CD14-positive monocyte (primary cell): ENCODE data around the gene IL17D. TPM values are rescaled to one million over a fixed set of nuclear protein-coding genes. Genes with fewer than 3 reads are reported as not detected.

Experiments used
- DNase-seq, 3 donors: peaks; one replicate each; pipeline ENCODE4 v3.0.0-alpha.2; 2011 to 2022
- H2AFZ ChIP-seq: 2 replicates; pipeline ENCODE4 v1.6.0; 2012; ENCODE audit warnings: mild to moderate bottlenecking, low read depth, low read length, inconsistent platforms; ENCODE audit not compliant: insufficient read depth, poor library complexity, severe bottlenecking
- H3K27ac ChIP-seq, 2 donors: 1 replicate in 1 of 2; 2 replicates in 1 of 2; pipeline ENCODE4 v1.5.1; 2012 to 2013; ENCODE audit warnings: low read length in 2 of 2, control low read depth in 1 of 2, inconsistent platforms in 1 of 2, low read depth in 1 of 2, mild to moderate bottlenecking in 1 of 2
- H3K27me3 ChIP-seq, 2 donors: one replicate each; pipeline versions ENCODE4 v1.6.0 to v1.6.1; 2011 to 2013; ENCODE audit warnings: low read length in 2 of 2; ENCODE audit not compliant: control insufficient read depth in 2 of 2, insufficient read depth in 2 of 2
- H3K36me3 ChIP-seq, 2 donors: replicated peaks in 1 of 2; 1 replicate in 1 of 2; 2 replicates in 1 of 2; pipeline versions ENCODE4 v1.5.1 to v1.6.1; 2012 to 2013; ENCODE audit warnings: low read length in 2 of 2, control low read depth in 1 of 2, inconsistent platforms in 1 of 2, mild to moderate bottlenecking in 1 of 2; ENCODE audit not compliant: insufficient read depth in 2 of 2, control insufficient read depth in 1 of 2
- H3K4me1 ChIP-seq, 2 donors: 1 replicate in 1 of 2; 2 replicates in 1 of 2; pipeline versions ENCODE4 v1.5.1 to v1.6.1; 2012 to 2013; ENCODE audit warnings: low read length in 2 of 2, control low read depth in 1 of 2, inconsistent platforms in 1 of 2, mild to moderate bottlenecking in 1 of 2, moderate library complexity in 1 of 2; ENCODE audit not compliant: insufficient read depth in 2 of 2, control insufficient read depth in 1 of 2
- H3K4me2 ChIP-seq: replicated peaks from 2 replicates; pipeline ENCODE3; 2012; ENCODE audit warnings: low read length, moderate library complexity, mild to moderate bottlenecking; ENCODE audit not compliant: poor library complexity, severe bottlenecking; ENCODE audit errors: extremely low read depth
- H3K4me3 ChIP-seq, 3 experiments: fragments of 200-600 bp in 1 of 3; sonication (generic) in 1 of 3; replicated peaks in 1 of 3; 1 replicate in 2 of 3; 2 replicates in 1 of 3; pipeline ENCODE4 v1.5.1; 2011 to 2013; ENCODE audit warnings: low read length in 3 of 3, mild to moderate bottlenecking in 3 of 3, control low read depth in 2 of 3, low read depth in 2 of 3, inconsistent platforms in 1 of 3, moderate library complexity in 1 of 3
- H3K79me2 ChIP-seq: 2 replicates; pipeline ENCODE4 v1.6.0; 2012; ENCODE audit warnings: mild to moderate bottlenecking, control low read depth, inconsistent platforms, low read length, moderate library complexity; ENCODE audit not compliant: insufficient read depth
- H3K9ac ChIP-seq: 2 replicates; pipeline ENCODE4 v1.6.0; 2017; ENCODE audit warnings: low read length, mild to moderate bottlenecking; ENCODE audit not compliant: insufficient read depth, poor library complexity, severe bottlenecking
- H3K9me3 ChIP-seq, 2 donors: replicated peaks in 1 of 2; 1 replicate in 1 of 2; 2 replicates in 1 of 2; pipeline versions ENCODE4 v1.5.1 to v1.6.1; 2012 to 2013; ENCODE audit warnings: low read length in 2 of 2, control low read depth in 1 of 2; ENCODE audit not compliant: control insufficient read depth in 1 of 2, insufficient read depth in 1 of 2
- H4K20me1 ChIP-seq: 2 replicates; pipeline ENCODE4 v1.6.0; 2012; ENCODE audit warnings: mild to moderate bottlenecking, low read length, control low read depth, moderate library complexity; ENCODE audit not compliant: insufficient read depth
- H3K27ac Mint-ChIP-seq, 7 donors: one replicate each; pipeline ENCODE4 v1.8.0; 2020; ENCODE audit warnings: mild to moderate bottlenecking in 7 of 7, mixed read lengths in 7 of 7, moderate library complexity in 6 of 7, inconsistent platforms in 2 of 7
- H3K27me3 Mint-ChIP-seq, 3 donors: one replicate each; pipeline ENCODE4 v1.8.0; 2021 to 2022; ENCODE audit warnings: low read depth in 3 of 3, mild to moderate bottlenecking in 3 of 3, mixed read lengths in 3 of 3, moderate library complexity in 3 of 3, inconsistent platforms in 1 of 3
- H3K36me3 Mint-ChIP-seq, 2 donors: one replicate each; pipeline ENCODE4 v1.8.0; 2020; ENCODE audit warnings: mixed read lengths in 2 of 2, inconsistent platforms in 1 of 2, mild to moderate bottlenecking in 1 of 2
- H3K4me1 Mint-ChIP-seq: one replicate; pipeline ENCODE4 v1.8.0; 2020; ENCODE audit warnings: mild to moderate bottlenecking, mixed read lengths
- H3K4me3 Mint-ChIP-seq, 2 donors: one replicate each; pipeline ENCODE4 v1.8.0; 2020; ENCODE audit warnings: mild to moderate bottlenecking in 2 of 2, mixed read lengths in 2 of 2, moderate library complexity in 1 of 2
- H3K9me3 Mint-ChIP-seq, 7 donors: one replicate each; pipeline ENCODE4 v1.8.0; 2020 to 2022; ENCODE audit warnings: mixed read lengths in 7 of 7, mild to moderate bottlenecking in 6 of 7, moderate library complexity in 6 of 7, inconsistent platforms in 2 of 7
- WGBS: methylation state at CpG from one replicate; pipeline ENCODE4 v1.1.5; 2013; ENCODE audit warnings: missing lambda C conversion rate; ENCODE audit not compliant: insufficient coverage; 5-methylcytosine and 5-hydroxymethylcytosine counted together
- intact Hi-C, 2 donors: fragments of 100-400 bp; cut with micrococcal nuclease; formaldehyde crosslinking; loops; one replicate each; pipeline versions ENCODE4 v1.15.0 to v1.15.1; 2023
- polyA plus RNA-seq, 3 donors: library from polyadenylated mRNA; depleted of rRNA in 1 of 3; unstranded in 2 of 3; stranded (reverse) in 1 of 3; fragments of 300-500 nt in 2 of 3; fragments of >200 nt in 1 of 3; fragmentation: Illumina TruSeq in 2 of 3; gene quantifications; 1 replicate in 2 of 3; 2 replicates in 1 of 3; pipeline ENCODE4 v1.2.3, GENCODE V29; 2012 to 2021
- TF ChIP-seq, protein P1 (sequence below): fragments of 200-600 bp; IDR thresholded peaks from one replicate; pipeline ENCODE4 v1.8.0; 2022; ENCODE audit warnings: antibody characterized with exemption, mild to moderate bottlenecking

The IL17D gene
- polyA plus RNA-seq, 3 donors: not detected

DNA sequence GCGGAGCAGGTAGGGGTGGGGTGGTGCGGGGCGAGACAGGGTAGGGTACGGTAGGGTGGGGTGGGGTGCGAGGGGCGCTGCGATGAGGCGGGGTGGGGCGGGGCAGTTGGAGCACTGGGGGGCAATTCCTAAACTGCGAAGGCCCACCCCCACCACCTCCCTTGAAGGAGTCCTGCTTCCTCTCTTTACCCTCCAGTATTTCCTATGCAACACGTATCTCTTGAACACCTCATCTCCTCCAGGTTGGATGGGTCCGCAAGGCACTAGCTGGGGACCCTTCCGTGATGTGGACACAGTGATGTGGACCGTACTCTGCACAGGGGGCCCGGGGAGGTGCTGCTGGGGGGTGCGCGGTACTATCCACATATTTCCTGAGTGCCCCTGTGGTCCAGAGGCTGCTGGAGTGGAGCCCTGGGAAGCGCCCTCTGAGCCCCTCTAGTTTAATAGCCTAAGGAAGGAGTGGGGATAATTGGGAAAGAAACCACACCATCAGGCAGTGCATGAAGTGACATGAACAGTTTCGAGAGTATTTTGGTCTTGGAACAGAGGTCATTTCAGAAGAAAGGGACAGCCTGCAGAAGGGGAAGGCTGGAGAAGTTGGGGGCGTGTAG lies 1.1 kb downstream of the IL17D start:
- 65% methylated on average over 3 of the region's 20 CpGs for WGBS
- no peaks in the 10 kb centered on the region for H3K36me3 ChIP-seq
- peak overlapping the region; percentile 78 to 83 for H3K4me3 Mint-ChIP-seq
- H3K27me3 Mint-ChIP-seq: peaks cover 33 to 47% (median 45%) of the 10 kb centered on the region in 3 donors
- peaks cover 11 to 12% of the 10 kb centered on the region in 2 donors for H3K4me1 ChIP-seq
- H3K9ac ChIP-seq: no peak overlapping the region
- H3K9me3 ChIP-seq: peaks cover 0 to 3% of the 10 kb centered on the region in 2 donors
- H3K4me2 ChIP-seq: peak overlapping the region; percentile 60
- peaks cover 15% of the 10 kb centered on the region for H3K4me1 Mint-ChIP-seq
- H3K27me3 ChIP-seq: peaks cover 22 to 30% of the 10 kb centered on the region in 2 donors
- intact Hi-C loops: no loop called here
- no peaks in the 10 kb centered on the region for H4K20me1 ChIP-seq
- H3K79me2 ChIP-seq: no peaks in the 10 kb centered on the region
- H3K27ac ChIP-seq: no peak overlapping the region
- peaks cover 0 to 7% (median 4%) of the 10 kb centered on the region in 7 donors for H3K9me3 Mint-ChIP-seq
- TF ChIP-seq, protein P1, sequence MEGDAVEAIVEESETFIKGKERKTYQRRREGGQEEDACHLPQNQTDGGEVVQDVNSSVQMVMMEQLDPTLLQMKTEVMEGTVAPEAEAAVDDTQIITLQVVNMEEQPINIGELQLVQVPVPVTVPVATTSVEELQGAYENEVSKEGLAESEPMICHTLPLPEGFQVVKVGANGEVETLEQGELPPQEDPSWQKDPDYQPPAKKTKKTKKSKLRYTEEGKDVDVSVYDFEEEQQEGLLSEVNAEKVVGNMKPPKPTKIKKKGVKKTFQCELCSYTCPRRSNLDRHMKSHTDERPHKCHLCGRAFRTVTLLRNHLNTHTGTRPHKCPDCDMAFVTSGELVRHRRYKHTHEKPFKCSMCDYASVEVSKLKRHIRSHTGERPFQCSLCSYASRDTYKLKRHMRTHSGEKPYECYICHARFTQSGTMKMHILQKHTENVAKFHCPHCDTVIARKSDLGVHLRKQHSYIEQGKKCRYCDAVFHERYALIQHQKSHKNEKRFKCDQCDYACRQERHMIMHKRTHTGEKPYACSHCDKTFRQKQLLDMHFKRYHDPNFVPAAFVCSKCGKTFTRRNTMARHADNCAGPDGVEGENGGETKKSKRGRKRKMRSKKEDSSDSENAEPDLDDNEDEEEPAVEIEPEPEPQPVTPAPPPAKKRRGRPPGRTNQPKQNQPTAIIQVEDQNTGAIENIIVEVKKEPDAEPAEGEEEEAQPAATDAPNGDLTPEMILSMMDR: peak; percentile 2
- peak overlapping the region in 1 of 7 donors; percentile 26 for H3K27ac Mint-ChIP-seq
- peaks cover 0 to 2% of the 10 kb centered on the region in 2 donors for H3K36me3 Mint-ChIP-seq
- H2AFZ ChIP-seq: no peak overlapping the region
- peak overlapping the region in 1 of 3 experiments; percentile 26 for H3K4me3 ChIP-seq
- DNase-seq: no peak

DNA sequence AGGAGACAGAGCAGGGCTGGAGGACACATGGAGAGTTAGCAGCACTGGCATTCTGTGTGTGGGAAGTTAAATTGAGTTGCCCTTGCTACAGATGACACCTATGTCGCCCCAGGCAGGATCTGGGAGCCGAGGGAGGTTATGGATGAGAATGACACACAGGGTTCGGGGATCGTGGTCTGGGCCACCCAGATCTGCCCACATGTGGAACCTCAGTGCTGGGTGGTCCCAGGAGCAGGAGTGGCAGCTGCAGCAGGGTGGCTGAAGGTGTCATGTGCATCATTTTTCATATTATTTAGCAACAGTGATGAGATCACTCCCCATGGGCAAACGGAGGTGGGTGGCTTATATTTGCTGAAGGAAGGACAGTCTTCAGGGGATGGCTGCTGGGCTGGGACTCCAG lies 3.2 kb downstream of the IL17D start:
- Histone ChIP-seq H3K9me3 (peaks cover 0 to 3% of the 10 kb centered on the region in 2 donors), H3K4me2 (no peak overlapping the region), H3K27me3 (peaks cover 17 to 22% of the 10 kb centered on the region in 2 donors), H3K79me2 (no peaks in the 10 kb centered on the region), H3K9ac (no peak overlapping the region), H3K27ac (no peak overlapping the region), H4K20me1 (no peaks in the 10 kb centered on the region), H3K4me3 (no peak overlapping the region), H3K36me3 (no peaks in the 10 kb centered on the region), H2AFZ (no peak overlapping the region), H3K4me1 (peaks cover 11 to 12% of the 10 kb centered on the region in 2 donors)
- DNase-seq: no peak
- peaks cover 26 to 32% (median 30%) of the 10 kb centered on the region in 3 donors for H3K27me3 Mint-ChIP-seq
- peaks cover 0 to 7% (median 2%) of the 10 kb centered on the region in 7 donors for H3K9me3 Mint-ChIP-seq
- H3K27ac Mint-ChIP-seq: no peak overlapping the region
- H3K36me3 Mint-ChIP-seq: peaks cover 0 to 2% of the 10 kb centered on the region in 2 donors
- no peak overlapping the region for H3K4me3 Mint-ChIP-seq
- TF ChIP-seq, protein P1: no peak
- WGBS: 100% methylated on average over 4 of the region's 5 CpGs
- intact Hi-C loops: no loop called here
- peaks cover 15% of the 10 kb centered on the region for H3K4me1 Mint-ChIP-seq
